TTC549 (cell line): Measurements from ENCODE around the gene MAPK12.

Experiments used
- FAIRE-seq: peaks from 2 replicates; lab custom pipeline; 2012; peaks lifted over from hg19 to GRCh38; lab: Jason Lieb, UNC

The MAPK12 gene

DNA sequence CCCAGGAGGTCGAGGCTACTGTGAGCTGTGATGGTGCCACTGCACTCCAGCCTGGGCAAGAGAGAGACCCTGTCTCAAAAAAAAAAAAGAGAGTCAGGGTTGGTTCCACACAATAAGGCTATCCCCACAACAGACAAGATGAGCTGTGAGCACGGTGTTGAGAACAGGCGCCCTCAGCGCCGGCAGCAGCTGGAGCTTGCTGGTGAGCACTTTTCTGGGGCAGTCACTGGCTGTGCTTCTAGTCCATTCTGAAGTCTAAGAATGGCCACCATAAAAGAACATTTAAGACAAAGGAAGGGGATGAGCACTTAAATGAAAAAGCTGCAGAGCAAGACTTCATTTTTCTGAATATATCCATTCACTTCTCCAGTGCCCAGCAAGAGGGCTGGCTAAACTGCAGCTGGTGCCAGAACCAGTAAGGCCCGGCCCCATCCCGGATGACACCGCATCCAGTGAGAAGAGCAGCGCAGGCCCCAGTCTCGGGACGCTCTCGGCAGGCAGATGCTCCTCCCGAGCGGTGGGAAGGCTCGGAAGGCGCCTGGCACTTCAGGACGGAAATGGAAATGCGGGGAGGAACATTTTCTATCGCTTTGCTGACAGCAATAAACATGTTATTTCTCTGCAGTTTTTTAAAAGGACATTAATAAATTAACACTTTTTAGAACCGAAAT lies 28.9 kb downstream of the MAPK12 start:
- no peak for FAIRE-seq

DNA sequence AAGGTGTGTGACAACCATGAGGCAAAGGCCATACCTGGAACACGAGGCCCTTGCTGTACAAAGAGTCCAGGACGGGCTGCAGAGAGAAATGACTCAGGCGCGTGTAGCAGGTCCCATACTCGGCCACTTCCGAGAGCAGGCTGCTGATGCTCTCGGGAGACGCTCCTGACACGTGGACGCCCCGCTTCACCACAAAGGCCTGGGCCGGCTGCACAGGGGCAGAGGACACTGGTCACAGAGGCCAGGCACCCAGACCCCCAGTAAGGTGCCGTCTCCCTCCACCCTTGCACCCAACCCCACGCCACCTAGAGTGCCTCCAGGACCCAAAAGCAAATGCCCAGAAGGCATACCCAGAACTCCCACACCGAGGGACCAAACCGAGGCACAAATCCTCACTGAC lies 32.1 kb downstream of the MAPK12 start:
- no peak for FAIRE-seq

- FAIRE-seq, result no peak
Measured at GRCh38 chr22:50228366-50228765, 33.1 kb downstream of the MAPK12 start.

DNA sequence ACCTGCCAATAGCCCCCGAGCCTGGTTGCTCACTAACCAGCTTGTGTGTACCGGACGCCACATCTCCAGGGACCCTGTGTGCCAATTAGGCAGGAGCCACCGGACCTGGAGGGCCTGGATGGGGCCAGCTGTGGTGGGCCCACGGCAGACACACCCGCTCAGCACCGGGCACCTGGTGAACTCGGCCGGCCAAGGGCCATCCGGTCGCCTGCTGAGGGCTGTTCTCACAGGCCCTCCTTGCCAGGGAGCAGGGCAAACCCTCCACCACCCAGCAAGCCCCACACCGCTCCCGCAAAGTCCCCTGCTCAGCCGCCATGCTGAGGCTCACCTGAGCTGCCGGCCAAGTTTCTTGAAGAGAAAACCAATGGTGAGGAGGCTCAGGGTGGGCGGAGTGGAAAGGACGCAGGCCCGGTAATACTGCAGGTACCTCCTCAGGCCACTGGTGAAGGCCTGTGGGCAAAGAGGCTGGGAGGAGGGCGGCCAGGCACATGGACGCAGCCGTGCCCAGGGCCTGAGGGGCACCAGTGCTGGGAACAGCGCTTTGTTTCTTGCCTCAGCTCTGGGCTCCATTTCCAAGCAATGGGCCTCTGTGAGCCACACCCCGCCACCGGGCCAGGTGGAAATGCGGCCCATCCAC lies 33.8 kb downstream of the MAPK12 start:
- FAIRE-seq, result no peak

DNA sequence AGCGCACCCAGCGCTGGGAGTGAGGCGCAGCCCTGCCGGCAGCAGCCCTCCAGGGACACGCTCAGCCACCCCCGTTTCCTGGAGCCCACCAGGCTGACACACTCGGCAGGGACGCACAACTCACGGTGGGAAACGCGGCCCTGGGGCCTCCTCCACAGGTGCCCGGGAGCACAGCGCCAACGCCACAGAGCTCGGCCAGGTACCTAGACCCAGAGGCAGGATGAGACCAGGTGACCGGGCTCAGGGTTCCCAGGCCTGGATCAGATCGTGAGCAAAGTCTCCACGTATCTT lies 34.7 kb downstream of the MAPK12 start:
- no peak for FAIRE-seq

DNA sequence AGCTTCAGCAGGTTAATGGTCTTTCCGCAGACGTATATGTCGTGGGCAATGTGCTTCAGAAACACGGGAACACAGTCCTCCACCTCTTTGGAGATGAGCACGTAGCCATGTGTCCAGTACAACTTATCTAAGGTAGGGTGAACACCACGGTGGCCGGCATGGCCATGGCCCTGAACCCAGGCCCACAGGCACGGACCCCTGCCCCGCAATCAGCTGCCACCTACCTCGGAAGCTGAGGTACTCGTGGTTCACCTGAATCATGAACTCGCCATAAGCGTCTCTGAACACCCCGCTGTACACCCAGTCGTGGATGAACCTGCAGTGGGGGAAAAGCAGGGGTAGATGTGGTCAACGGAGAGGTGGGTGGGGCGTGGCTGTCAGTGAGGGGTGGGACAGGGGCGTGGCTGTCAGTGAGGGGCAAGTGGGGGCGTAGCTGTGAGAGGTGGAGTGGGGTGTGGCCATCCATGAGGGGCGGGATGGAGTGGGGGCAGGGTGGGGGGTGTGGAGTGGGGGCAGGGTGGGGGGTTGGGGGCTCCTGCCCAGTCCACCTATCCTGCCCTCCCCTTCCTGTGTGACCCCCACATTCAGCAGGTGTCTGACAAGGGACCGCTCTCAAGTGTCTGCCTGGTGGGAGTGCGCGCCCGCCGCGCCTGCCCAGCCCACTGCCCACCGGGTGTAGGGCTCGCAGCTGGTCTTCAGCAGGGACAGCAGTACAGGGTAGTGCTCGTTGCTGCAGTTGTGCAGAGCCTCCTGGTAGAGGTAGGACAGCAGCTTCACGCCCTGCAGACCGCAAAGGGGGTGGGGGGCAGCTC lies 35.2 kb downstream of the MAPK12 start:
- no peak for FAIRE-seq

- no peak for FAIRE-seq
Measured at GRCh38 chr22:50225200-50225969, 36.1 kb downstream of the MAPK12 start.

DNA sequence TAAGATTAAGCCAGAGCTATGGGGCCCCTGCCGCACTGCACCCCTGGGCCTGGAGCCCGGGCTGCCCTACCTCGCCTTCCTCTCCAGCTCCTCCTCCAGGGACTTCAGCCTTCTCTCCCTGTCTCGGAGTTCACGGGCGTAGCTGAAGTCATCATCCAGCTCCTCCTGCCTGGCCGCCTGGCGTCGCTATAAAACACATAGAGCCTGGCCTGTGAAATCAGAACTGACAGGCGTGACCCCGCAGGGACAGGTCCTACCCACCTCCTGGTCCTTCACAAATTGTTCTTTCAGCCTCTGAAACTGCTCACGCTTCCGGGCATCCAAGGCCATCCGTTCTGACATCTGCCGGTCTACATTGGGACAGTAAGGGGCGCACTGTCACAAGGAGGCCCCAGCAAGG lies 37.4 kb downstream of the MAPK12 start:
- FAIRE-seq, result no peak

DNA sequence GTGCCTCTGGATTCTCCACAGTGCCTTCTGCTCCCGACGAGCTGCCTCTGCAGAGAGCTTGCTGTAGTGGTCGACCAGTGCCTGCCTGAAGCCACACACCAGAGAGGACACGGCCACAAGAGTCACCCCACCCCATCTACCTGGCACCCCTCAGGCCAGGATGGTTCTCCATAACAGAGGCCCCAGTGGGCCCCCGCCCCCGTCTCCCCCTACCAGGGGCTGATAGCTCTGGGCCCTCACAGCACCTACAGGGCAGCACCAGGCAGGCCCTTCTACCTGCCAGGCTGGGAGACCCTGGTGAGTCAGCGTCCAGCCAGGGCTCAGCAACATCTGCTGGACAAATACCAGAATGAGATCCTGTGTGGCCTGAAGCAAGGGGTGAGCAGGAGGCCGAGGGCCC lies 39.0 kb downstream of the MAPK12 start:
- FAIRE-seq, result no peak

- FAIRE-seq, result no peak
Measured at GRCh38 chr22:50221410-50222300, 39.8 kb downstream of the MAPK12 start.

- no peak for FAIRE-seq
Measured at GRCh38 chr22:50220603-50221409, 40.7 kb downstream of the MAPK12 start.

DNA sequence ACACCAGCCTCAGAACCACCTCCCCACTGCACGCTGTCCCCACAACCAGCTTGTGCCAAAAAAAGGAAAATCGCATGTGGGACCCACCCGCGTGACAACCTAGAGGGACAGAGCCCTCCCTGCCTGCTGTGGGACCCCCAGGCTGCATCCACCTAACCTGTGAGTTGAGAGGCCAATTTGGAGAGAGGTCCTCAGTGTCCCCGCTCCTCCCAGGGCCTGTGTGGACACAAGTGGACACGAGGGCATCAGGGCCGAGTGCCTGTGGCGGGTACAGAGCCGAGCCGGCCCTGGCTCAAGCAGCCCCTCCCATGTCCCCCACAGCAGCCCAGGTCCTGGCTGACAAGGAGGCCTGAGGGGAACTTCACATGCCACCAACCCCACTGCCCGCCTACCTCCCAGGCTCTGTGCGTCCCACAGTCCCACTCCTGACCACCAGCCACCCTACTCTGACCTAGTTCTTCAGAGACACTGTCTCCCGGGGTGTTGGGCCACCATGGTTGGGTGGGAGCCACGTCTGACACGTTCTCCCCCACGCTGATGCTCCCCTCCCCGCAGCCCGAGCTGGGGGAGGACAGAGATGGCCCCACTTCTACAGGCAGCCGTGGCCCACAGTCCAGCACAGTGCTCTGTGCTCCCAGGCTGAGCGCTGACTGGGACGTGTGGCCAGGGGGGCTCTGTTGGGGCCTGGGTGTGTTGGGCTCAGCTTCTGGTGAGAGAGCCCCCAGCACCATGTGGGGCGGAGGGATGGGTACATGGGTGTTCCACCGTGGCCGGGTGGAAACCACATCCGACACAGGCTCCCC lies 41.5 kb downstream of the MAPK12 start:
- FAIRE-seq, result no peak

DNA sequence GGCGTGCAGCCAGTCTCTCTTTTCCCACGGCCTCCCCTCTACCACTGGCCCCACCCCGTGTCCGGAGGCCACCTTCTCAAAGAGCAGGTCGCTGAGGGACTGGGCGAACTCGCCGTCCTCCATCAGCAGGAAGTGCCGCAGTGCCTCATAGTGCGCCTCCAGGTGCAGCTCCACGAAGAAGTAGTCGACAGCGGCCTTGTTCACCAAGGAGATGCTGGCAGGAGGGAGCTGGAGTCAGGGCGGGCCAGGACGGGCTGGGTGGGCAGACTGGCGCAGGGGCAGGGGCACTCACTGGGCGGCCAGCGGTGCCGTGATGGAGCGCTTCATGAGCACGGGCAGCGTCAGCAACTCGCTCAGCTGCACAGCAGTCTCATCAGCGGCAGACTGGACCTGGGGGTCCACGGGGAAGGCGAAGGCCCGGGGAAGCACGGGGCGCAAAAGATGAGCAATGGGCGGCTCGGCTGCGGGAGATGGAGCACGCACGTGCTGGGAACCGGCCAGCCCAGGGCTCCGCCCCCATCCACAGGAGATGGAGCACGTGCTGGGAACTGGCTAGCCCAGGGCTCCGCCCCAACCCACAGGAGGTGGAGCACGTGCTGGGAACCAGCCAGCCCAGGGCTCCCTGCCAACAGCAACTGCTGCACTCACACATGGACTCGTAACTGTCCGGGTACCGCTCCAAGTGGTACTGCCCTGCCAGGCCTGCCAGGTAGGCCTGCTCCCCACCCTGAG lies 42.3 kb downstream of the MAPK12 start:
- no peak for FAIRE-seq

- FAIRE-seq, result no peak
Measured at GRCh38 chr22:50218153-50218995, 43.1 kb downstream of the MAPK12 start.

DNA sequence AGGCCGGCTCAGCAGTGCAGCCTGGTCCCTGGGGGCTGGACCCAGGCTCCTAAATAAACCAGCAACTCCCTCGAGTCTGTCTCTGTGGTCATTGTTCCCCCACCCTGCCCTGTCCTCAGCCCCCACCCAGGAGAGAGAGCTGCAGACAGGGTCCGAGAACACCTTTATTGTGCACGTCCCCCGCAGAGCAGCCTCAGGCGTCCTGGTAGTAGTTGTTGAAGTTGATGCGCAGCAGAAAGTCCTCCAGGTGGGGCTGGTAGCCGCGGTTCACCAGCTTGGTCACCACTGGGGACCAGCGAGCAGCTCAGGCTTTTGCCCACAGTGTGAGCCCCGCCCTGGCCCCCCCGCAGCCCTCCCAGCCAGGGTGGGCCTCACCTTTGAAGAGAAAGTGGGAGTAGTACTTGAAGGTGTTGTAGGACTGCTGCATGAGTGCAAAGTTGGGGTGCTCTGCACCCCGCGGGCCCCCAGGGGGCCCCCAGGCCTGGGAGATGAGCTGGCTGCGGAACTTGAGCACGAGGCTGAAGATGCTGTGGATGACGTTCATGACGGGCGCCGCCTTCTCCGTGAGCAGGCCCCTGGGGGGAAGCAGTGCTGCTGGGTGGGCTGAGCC lies 43.8 kb downstream of the MAPK12 start:
- no peak for FAIRE-seq

DNA sequence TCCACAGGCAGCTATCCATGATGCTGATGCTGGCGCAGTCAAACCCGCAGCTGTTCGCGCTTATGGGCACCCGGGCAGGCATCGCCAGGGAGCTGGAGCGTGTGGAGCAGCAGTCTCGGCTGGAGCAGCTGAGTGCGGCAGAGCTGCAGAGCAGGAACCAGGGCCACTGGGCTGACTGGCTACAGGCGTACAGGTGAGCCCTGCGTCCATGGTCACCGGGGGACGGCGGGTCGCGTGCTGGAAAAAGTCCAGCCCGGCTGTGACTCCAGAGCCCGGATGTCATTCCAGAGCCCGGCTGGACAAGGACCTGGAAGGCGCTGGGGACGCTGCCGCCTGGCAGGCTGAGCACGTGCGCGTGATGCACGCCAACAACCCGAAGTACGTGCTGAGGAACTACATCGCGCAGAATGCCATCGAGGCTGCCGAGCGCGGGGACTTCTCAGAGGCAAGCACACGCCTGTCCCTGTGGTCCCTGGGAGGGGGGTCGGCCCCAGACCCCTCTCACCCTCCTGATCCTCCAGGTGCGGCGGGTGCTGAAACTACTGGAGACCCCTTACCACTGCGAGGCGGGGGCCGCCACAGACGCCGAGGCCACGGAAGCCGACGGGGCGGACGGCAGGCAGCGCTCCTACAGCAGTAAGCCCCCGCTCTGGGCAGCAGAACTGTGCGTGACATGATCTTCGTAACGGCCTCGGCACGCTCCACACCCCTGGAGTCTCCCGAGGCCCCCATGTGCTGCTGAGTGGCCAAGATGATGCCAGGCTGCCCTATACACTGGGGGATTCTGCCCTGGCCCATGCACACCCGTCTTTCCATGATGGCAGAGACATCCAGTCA lies 44.6 kb downstream of the MAPK12 start:
- FAIRE-seq, result no peak

GRCh38 chr22:50216055-50216683 lies 45.3 kb downstream of the MAPK12 start:
- no peak for FAIRE-seq
